H9 (cell line): Measurements from ENCODE around the gene NRG3. TPM values are rescaled to one million over a fixed set of nuclear protein-coding genes. Genes with fewer than 3 reads are reported as not detected.

Experiments used
- DNase-seq: peaks from one replicate; pipeline ENCODE4 v3.0.0-alpha.2; 2017
- H2AFZ ChIP-seq: one replicate; pipeline ENCODE4 v1.6.1; 2013; ENCODE audit warnings: mild to moderate bottlenecking, low read length, control low read depth, moderate library complexity
- H2AK5ac ChIP-seq: 2 replicates; pipeline ENCODE4 v1.6.1; 2013; ENCODE audit warnings: low read length, control low read depth, mixed read lengths; ENCODE audit not compliant: insufficient read length
- H2BK120ac ChIP-seq: one replicate; pipeline ENCODE4 v1.6.1; 2013; ENCODE audit warnings: low read depth, mild to moderate bottlenecking, low read length, control low read depth, inconsistent platforms; ENCODE audit not compliant: poor library complexity, severe bottlenecking
- H2BK12ac ChIP-seq: 2 replicates; pipeline ENCODE4 v1.6.1; 2013; ENCODE audit warnings: low read length, control low read depth, mixed read lengths, low read depth; ENCODE audit not compliant: insufficient read length
- H2BK15ac ChIP-seq: 2 replicates; pipeline ENCODE4 v1.6.1; 2013; ENCODE audit warnings: low read depth, low read length, control low read depth
- H2BK20ac ChIP-seq: one replicate; pipeline ENCODE4 v1.6.1; 2013; ENCODE audit warnings: low read depth, mild to moderate bottlenecking, low read length, control low read depth, inconsistent platforms; ENCODE audit not compliant: poor library complexity, severe bottlenecking
- H2BK5ac ChIP-seq: 2 replicates; pipeline ENCODE4 v1.6.1; 2013; ENCODE audit warnings: low read length, control low read depth, mixed read lengths; ENCODE audit not compliant: insufficient read length
- H3K14ac ChIP-seq: 2 replicates; pipeline ENCODE4 v1.6.1; 2013; ENCODE audit warnings: low read length, control low read depth; ENCODE audit not compliant: insufficient read depth
- H3K18ac ChIP-seq: 2 replicates; pipeline ENCODE4 v1.6.1; 2013; ENCODE audit warnings: low read depth, mild to moderate bottlenecking, mixed read lengths, low read length, control low read depth; ENCODE audit not compliant: insufficient read length
- H3K23ac ChIP-seq: 2 replicates; pipeline ENCODE4 v1.6.1; 2013; ENCODE audit warnings: low read length, control low read depth, mixed read lengths, low read depth; ENCODE audit not compliant: insufficient read length
- H3K23me2 ChIP-seq: 2 replicates; pipeline ENCODE4 v1.6.1; 2013; ENCODE audit warnings: low read depth, mild to moderate bottlenecking, mixed read lengths, low read length, control low read depth; ENCODE audit not compliant: insufficient read length, poor library complexity, severe bottlenecking
- H3K27ac ChIP-seq: 2 replicates; pipeline ENCODE4 v1.5.1; 2013; ENCODE audit warnings: low read length, control low read depth, mixed read lengths, low read depth; ENCODE audit not compliant: insufficient read length
- H3K27me3 ChIP-seq: 2 replicates; pipeline ENCODE4 v1.6.1; 2013; ENCODE audit warnings: low read length, control low read depth, inconsistent platforms; ENCODE audit not compliant: insufficient read depth
- H3K4ac ChIP-seq: 2 replicates; pipeline ENCODE4 v1.6.1; 2013; ENCODE audit warnings: low read depth, mild to moderate bottlenecking, control low read depth, inconsistent platforms, low read length, moderate library complexity
- H3K4me1 ChIP-seq: 2 replicates; pipeline ENCODE4 v1.6.1; 2013; ENCODE audit warnings: low read length, control low read depth, inconsistent platforms; ENCODE audit not compliant: insufficient read depth
- H3K4me2 ChIP-seq: 2 replicates; pipeline ENCODE4 v1.6.1; 2013; ENCODE audit warnings: low read length, control low read depth, mixed read lengths; ENCODE audit not compliant: insufficient read length, insufficient read depth
- H3K56ac ChIP-seq: 2 replicates; pipeline ENCODE4 v1.6.1; 2013; ENCODE audit warnings: low read depth, mild to moderate bottlenecking, mixed read lengths, low read length, control low read depth; ENCODE audit not compliant: insufficient read length
- H3K79me1 ChIP-seq: 2 replicates; pipeline ENCODE4 v1.6.1; 2013; ENCODE audit warnings: low read depth, mild to moderate bottlenecking, moderate library complexity, low read length, control low read depth, inconsistent platforms; ENCODE audit not compliant: insufficient read depth, poor library complexity, severe bottlenecking
- H3K79me2 ChIP-seq: 2 replicates; pipeline ENCODE4 v1.6.1; 2013; ENCODE audit warnings: low read length, control low read depth, inconsistent platforms; ENCODE audit not compliant: insufficient read depth
- H3K9ac ChIP-seq: 2 replicates; pipeline ENCODE4 v1.6.1; 2013; ENCODE audit warnings: low read length, control low read depth, mixed read lengths; ENCODE audit not compliant: insufficient read length; ENCODE audit errors: extremely low read depth
- H3K9me3 ChIP-seq: one replicate; pipeline ENCODE4 v1.6.1; 2013; ENCODE audit warnings: low read depth, low read length, inconsistent platforms; ENCODE audit not compliant: control insufficient read depth
- H3T11ph ChIP-seq: one replicate; pipeline ENCODE4 v1.6.1; 2013; ENCODE audit warnings: mild to moderate bottlenecking, low read length, control low read depth, inconsistent platforms
- H4K20me1 ChIP-seq: one replicate; pipeline ENCODE4 v1.6.1; 2013; ENCODE audit not compliant: control insufficient read depth, insufficient read length, insufficient read depth
- H4K5ac ChIP-seq: 2 replicates; pipeline ENCODE4 v1.6.1; 2013; ENCODE audit warnings: low read depth, mild to moderate bottlenecking, mixed read lengths, low read length, control low read depth; ENCODE audit not compliant: insufficient read length
- H4K8ac ChIP-seq: replicated peaks from 2 replicates; pipeline ENCODE4 v1.6.1; 2013; ENCODE audit warnings: low read length, control low read depth, mixed read lengths, low read depth; ENCODE audit not compliant: insufficient read length
- H4K91ac ChIP-seq: 2 replicates; pipeline ENCODE4 v1.6.1; 2013; ENCODE audit warnings: low read depth, mild to moderate bottlenecking, moderate library complexity, mixed read lengths, low read length, control low read depth; ENCODE audit not compliant: insufficient read length
- H3K27ac Mint-ChIP-seq, 3 experiments: 2 replicates in 2 of 3; 3 replicates in 1 of 3; pipeline ENCODE4 v1.8.0; 2020 to 2021; ENCODE audit warnings: mixed read lengths in 3 of 3, mild to moderate bottlenecking in 1 of 3, moderate library complexity in 1 of 3
- H3K27me3 Mint-ChIP-seq: 2 replicates; pipeline ENCODE4 v1.8.0; 2021; ENCODE audit warnings: low read depth, mild to moderate bottlenecking, moderate library complexity, mixed read lengths
- H3K36me3 Mint-ChIP-seq, 3 experiments: 2 replicates in 2 of 3; 3 replicates in 1 of 3; pipeline ENCODE4 v1.8.0; 2020 to 2021; ENCODE audit warnings: low read depth in 3 of 3, mixed read lengths in 3 of 3; ENCODE audit not compliant: insufficient read depth in 1 of 3
- H3K4me1 Mint-ChIP-seq, 2 experiments: 2 replicates each; pipeline ENCODE4 v1.8.0; 2020; ENCODE audit warnings: mixed read lengths in 2 of 2
- H3K4me3 Mint-ChIP-seq, 2 experiments: 2 replicates in 1 of 2; 3 replicates in 1 of 2; pipeline ENCODE4 v1.8.0; 2020 to 2021; ENCODE audit warnings: mild to moderate bottlenecking in 2 of 2, mixed read lengths in 2 of 2, moderate library complexity in 1 of 2
- H3K9me3 Mint-ChIP-seq, 2 experiments: 2 replicates in 1 of 2; 3 replicates in 1 of 2; pipeline ENCODE4 v1.8.0; 2020; ENCODE audit warnings: mild to moderate bottlenecking in 2 of 2, mixed read lengths in 2 of 2, moderate library complexity in 1 of 2
- WGBS: extraction: QIAGEN DNeasy Blood & Tissue Kit; methylation state at CpG from one replicate; pipeline ENCODE4 v1.1.7; 2013; ENCODE audit warnings: missing lambda C conversion rate, low lambda C conversion rate, mixed read lengths; ENCODE audit not compliant: insufficient read length; ENCODE audit errors: extremely low coverage; 5-methylcytosine and 5-hydroxymethylcytosine counted together
- total RNA-seq: library from RNA; stranded (reverse); gene quantifications from 2 replicates; pipeline ENCODE4 v1.2.1, GENCODE V29; 2021
- TF ChIP-seq, protein P1 (sequence below): fragments of 200-600 bp; sonication (generic); conservative IDR thresholded peaks from 3 replicates; pipeline ENCODE4 v1.8.0; 2021; ENCODE audit warnings: antibody characterized with exemption, mild to moderate bottlenecking

NRG3 gene
- total RNA-seq, 1 experiment from 2014 or later, result 1.6 TPM

DNA sequence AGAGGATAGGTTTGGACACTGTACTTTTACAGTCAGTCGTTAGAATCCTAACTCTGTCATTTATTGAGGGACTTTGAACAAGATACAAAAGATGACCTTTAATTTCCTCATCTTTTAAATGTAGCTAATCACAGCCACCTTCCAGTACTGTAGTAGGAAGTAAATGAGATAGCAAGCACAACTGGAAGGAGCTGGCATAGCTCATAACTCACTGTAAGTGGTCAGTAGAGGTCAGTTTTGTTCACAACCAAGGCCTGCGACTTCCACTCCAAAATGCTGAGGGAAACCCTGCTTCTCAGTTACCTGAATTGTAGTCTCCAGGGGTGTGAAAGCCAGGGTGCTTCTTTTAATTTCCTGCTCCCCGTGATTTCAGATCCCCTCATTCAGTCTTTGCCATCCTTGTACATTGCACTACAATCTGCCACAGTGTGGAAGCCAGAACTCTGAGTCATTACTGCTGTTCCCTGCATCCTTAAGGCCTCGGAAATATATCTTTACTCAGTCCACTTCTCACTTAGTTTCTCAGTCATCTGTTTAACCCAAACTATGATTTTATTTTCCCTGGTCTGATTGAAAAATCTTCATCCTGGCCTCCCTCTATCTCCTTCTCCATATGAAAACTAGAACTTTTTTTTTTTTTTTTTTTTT, 361.2 kb downstream of the NRG3 start:
- no peaks in the 10 kb centered on the region for H3K4me1 ChIP-seq
- H4K5ac ChIP-seq, result no peak overlapping the region
- no peak overlapping the region for H3K4ac ChIP-seq
- no peak overlapping the region for H3K9ac ChIP-seq
- no peaks in the 10 kb centered on the region for H3K27me3 ChIP-seq
- H3K4me3 Mint-ChIP-seq, result no peak overlapping the region
- no peak overlapping the region for H2BK120ac ChIP-seq
- no peaks in the 10 kb centered on the region for H3K79me1 ChIP-seq
- no peaks in the 10 kb centered on the region; a peak in 1 of 5 replicates for H3K9me3 Mint-ChIP-seq
- no peaks in the 10 kb centered on the region for H3K23me2 ChIP-seq
- no peak overlapping the region for H3K18ac ChIP-seq
- no peaks in the 10 kb centered on the region for H3K27me3 Mint-ChIP-seq
- no peak overlapping the region for H3T11ph ChIP-seq
- H2BK5ac ChIP-seq, result no peak overlapping the region
- no peak overlapping the region for H2AFZ ChIP-seq
- H3K79me2 ChIP-seq, result no peaks in the 10 kb centered on the region
- no peak overlapping the region for H3K27ac ChIP-seq
- H3K36me3 Mint-ChIP-seq, result no peaks in the 10 kb centered on the region; a peak in 1 of 7 replicates
- no peaks in the 10 kb centered on the region for H4K20me1 ChIP-seq
- H3K23ac ChIP-seq, result no peak overlapping the region
- no peak overlapping the region for H2AK5ac ChIP-seq
- H4K8ac ChIP-seq, result no peak overlapping the region
- TF ChIP-seq, protein P1, sequence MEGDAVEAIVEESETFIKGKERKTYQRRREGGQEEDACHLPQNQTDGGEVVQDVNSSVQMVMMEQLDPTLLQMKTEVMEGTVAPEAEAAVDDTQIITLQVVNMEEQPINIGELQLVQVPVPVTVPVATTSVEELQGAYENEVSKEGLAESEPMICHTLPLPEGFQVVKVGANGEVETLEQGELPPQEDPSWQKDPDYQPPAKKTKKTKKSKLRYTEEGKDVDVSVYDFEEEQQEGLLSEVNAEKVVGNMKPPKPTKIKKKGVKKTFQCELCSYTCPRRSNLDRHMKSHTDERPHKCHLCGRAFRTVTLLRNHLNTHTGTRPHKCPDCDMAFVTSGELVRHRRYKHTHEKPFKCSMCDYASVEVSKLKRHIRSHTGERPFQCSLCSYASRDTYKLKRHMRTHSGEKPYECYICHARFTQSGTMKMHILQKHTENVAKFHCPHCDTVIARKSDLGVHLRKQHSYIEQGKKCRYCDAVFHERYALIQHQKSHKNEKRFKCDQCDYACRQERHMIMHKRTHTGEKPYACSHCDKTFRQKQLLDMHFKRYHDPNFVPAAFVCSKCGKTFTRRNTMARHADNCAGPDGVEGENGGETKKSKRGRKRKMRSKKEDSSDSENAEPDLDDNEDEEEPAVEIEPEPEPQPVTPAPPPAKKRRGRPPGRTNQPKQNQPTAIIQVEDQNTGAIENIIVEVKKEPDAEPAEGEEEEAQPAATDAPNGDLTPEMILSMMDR, result no peak
- H3K27ac Mint-ChIP-seq, result peak overlapping the region in 1 of 3 experiments; percentile 12; a peak in 1 of 7 replicates
- DNase-seq, result no peak
- H2BK12ac ChIP-seq, result no peak overlapping the region
- no peak overlapping the region for H2BK15ac ChIP-seq
- H2BK20ac ChIP-seq, result no peak overlapping the region
- no CpG with 5 or more reads among the region's 4 CpGs for WGBS
- no peak overlapping the region for H3K4me2 ChIP-seq
- H3K14ac ChIP-seq, result no peak overlapping the region
- H3K4me1 Mint-ChIP-seq, result no peaks in the 10 kb centered on the region
- H3K56ac ChIP-seq, result no peak overlapping the region
- H3K9me3 ChIP-seq, result no peaks in the 10 kb centered on the region
- no peak overlapping the region for H4K91ac ChIP-seq
